T-helper 17 cell (primary cell): ENCODE measurements around the gene KIF22. TPM values are rescaled to one million over a fixed set of nuclear protein-coding genes. Genes with fewer than 3 reads are reported as not detected.
"Not testable (repeated sequence)": the region's sequence is repeated elsewhere in the genome, so short reads cannot be mapped to it uniquely, and the experiment has no call there.

Experiments
- ATAC-seq: fragments of 150-1000 bp; cut with Tn5 transposase; 2 replicates; pipeline ENCODE4 v1.10.0; 2021; ENCODE audit warnings: mild to moderate bottlenecking, moderate library complexity
- DNase-seq, 3 donors: peaks; one replicate each; pipeline versions ENCODE4 v3.0.0 to v3.0.0-alpha.2; 2020 to 2021
- H3K9me3 ChIP-seq: one replicate; pipeline ENCODE4 v1.7.0; 2013; ENCODE audit warnings: low read length, mild to moderate bottlenecking; ENCODE audit not compliant: control insufficient read depth, poor library complexity, severe bottlenecking
- H3K27ac Mint-ChIP-seq: one replicate; pipeline ENCODE4 v1.8.0; 2022; ENCODE audit warnings: mild to moderate bottlenecking, moderate library complexity, mixed read lengths
- H3K27me3 Mint-ChIP-seq: one replicate; pipeline ENCODE4 v1.8.0; 2022; ENCODE audit warnings: mixed read lengths
- H3K36me3 Mint-ChIP-seq: one replicate; pipeline ENCODE4 v1.8.0; 2022; ENCODE audit warnings: low read depth, mixed read lengths
- H3K4me1 Mint-ChIP-seq: one replicate; pipeline ENCODE4 v1.8.0; 2022; ENCODE audit warnings: mild to moderate bottlenecking, mixed read lengths
- H3K4me3 Mint-ChIP-seq: one replicate; pipeline ENCODE4 v1.8.0; 2022; ENCODE audit warnings: mild to moderate bottlenecking, moderate library complexity, mixed read lengths
- total RNA-seq, 4 donors: library from RNA in 2 of 4; stranded (reverse) in 2 of 4; gene quantifications; one replicate each; pipeline ENCODE4 v1.2.3 and lab custom pipeline; 2022 to 2026

KIF22 gene
- total RNA-seq, 2 donors from 2014 or later, result 74.3 to 89.0 TPM

GRCh38 chr16:29757086-29757485 is 33.5 kb upstream of the KIF22 start:
- Mint-ChIP-seq H3K27ac (peak overlapping the region; percentile 11), H3K4me1 (peaks cover 12% of the 10 kb centered on the region)
- H3K9me3 ChIP-seq, ATAC-seq, H3K27me3 Mint-ChIP-seq, DNase-seq, H3K36me3 Mint-ChIP-seq, H3K4me3 Mint-ChIP-seq: not testable (repeated sequence)

DNA sequence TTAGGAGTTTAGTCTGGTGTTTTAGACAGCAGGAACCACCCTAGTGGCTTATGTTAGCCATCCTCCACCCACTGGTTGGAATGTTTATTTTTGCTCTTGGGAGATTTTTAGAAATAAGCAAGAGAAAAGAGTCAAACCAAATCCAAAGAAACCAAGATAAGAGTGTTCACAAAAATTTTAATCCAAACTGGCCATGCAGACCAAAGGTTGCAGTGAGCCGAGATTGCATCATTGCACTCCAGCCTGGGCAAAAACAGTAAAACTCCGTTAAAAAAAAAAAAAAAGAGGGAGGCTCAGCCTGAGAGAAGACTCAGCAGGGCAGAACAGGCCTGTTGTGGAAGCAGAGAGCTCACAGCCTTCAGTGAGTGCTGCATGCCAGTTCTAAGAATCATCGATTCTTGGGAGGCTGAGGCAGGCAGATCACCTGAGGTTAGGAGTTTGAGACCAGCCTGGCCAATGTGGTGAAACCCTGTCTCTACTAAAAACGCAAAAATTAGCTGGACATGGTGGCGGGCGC is 32.5 kb upstream of the KIF22 start:
- H3K36me3 Mint-ChIP-seq, result no peaks in the 10 kb centered on the region
- no peak for ATAC-seq
- no peak overlapping the region for H3K4me3 Mint-ChIP-seq

DNA sequence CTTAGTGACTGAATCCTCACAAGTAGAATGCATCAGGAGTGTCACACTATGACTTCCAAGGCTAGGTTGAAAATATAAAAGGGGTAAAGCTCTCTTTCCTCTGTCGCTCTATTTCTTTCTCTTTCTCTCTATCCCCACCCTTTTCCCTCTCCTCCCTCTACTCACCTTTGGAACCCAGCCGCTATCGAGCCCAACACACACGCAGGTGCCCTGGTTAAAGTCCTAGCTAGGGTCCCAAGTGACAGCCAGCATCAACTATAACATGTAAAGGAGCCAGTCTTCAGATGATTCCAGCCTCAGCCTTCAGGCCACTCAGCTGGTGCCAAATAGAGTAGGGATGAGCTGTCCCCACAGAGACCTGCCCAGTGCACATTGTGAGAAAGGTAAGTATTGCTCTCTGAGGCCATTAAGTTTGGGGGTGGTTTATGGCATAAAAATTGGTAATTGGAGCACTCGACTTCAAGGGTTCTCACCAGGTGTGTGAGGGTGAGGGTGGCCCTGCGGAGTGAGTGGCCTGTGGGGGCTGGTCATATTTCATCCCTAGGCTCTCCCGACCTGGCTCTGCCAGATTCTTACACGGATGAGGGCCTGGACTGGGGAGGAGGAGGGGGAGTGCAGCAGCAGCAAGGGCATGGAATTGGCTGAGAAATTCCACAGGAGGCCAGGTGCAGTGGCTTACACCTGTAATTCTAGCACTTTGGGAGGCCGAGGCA is 29.8 kb upstream of the KIF22 start:
- no peaks in the 10 kb centered on the region for H3K27me3 Mint-ChIP-seq
- ATAC-seq, result no peak
- H3K27ac Mint-ChIP-seq, result no peak overlapping the region
- H3K36me3 Mint-ChIP-seq, result no peaks in the 10 kb centered on the region
- no peaks in the 10 kb centered on the region for H3K9me3 ChIP-seq
- peaks cover 13% of the 10 kb centered on the region for H3K4me1 Mint-ChIP-seq
- H3K4me3 Mint-ChIP-seq, result no peak overlapping the region
- no peak for DNase-seq

More for the DNA sequence above, 32.5 kb upstream of the KIF22 start:
- no peaks in the 10 kb centered on the region for H3K9me3 ChIP-seq
- H3K27ac Mint-ChIP-seq, result peak overlapping the region; percentile 21
- DNase-seq, result no peak
- H3K4me1 Mint-ChIP-seq, result peaks cover 12% of the 10 kb centered on the region
- no peaks in the 10 kb centered on the region for H3K27me3 Mint-ChIP-seq

DNA sequence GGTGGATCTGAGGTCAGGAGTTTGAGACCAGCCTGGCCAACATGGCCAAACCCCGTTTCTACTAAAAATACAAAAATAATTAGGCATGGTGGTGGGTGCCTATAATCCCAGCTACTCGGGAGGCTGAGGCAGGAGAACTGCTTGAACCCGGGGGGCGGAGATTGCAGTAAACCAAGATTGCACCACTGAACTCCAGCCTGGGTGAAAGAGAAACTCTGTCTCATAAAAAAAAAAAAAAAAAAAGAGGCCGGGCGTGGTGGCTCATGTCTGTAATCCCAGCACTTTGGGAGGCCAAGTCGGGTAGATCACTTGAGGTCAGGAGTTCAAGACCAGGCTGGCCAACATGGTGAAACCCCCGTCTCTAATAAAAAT is 29.3 kb upstream of the KIF22 start:
- not testable (repeated sequence) for DNase-seq, ATAC-seq, H3K9me3 ChIP-seq, H3K27ac Mint-ChIP-seq, H3K36me3 Mint-ChIP-seq, H3K27me3 Mint-ChIP-seq, H3K4me3 Mint-ChIP-seq
- H3K4me1 Mint-ChIP-seq, result peaks cover 13% of the 10 kb centered on the region

DNA sequence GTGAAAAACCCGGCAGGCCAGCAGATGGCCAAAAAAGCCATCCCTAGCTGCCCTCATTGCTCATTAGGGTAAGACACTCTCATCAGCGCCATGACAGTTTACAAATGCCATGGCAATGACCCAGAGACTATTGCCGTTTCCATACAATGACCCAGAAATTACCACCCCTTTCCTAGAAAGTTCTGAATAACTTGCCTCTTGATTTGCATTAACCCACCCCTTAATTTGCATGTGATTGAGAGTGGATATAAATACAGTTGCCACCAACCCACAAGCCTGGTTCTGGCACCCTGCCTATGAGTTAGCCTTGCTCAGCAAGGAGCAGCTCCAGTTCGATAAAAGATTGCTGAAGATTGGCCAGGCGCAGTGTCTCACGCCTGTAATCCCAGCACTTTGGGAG is 28.7 kb upstream of the KIF22 start:
- H3K4me3 Mint-ChIP-seq, result no peak overlapping the region
- H3K27ac Mint-ChIP-seq, result no peak overlapping the region
- ATAC-seq (no peak), DNase-seq (no peak)
- no peaks in the 10 kb centered on the region for H3K27me3 Mint-ChIP-seq
- peaks cover 13% of the 10 kb centered on the region for H3K4me1 Mint-ChIP-seq
- H3K9me3 ChIP-seq, result no peaks in the 10 kb centered on the region
- H3K36me3 Mint-ChIP-seq, result no peaks in the 10 kb centered on the region

DNA sequence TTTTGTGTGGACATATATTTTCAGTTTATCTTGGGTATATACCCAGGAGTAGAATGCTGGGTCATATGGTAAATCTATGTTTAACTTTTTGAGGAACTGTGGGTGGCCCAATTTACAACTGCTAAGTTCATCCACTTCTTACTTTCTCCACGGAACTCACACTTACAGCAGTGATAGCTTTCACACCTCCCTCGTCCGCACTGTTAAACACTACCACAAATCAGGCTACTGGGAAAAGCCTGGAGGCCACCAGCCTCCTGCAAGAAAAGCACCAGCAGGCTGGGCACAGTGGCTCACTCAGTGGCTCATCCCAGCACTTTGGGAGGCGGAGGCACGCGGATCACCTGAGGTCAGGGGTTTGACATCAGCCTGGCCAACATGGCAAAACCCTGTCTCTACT is 27.2 kb upstream of the KIF22 start:
- ATAC-seq, result no peak

DNA sequence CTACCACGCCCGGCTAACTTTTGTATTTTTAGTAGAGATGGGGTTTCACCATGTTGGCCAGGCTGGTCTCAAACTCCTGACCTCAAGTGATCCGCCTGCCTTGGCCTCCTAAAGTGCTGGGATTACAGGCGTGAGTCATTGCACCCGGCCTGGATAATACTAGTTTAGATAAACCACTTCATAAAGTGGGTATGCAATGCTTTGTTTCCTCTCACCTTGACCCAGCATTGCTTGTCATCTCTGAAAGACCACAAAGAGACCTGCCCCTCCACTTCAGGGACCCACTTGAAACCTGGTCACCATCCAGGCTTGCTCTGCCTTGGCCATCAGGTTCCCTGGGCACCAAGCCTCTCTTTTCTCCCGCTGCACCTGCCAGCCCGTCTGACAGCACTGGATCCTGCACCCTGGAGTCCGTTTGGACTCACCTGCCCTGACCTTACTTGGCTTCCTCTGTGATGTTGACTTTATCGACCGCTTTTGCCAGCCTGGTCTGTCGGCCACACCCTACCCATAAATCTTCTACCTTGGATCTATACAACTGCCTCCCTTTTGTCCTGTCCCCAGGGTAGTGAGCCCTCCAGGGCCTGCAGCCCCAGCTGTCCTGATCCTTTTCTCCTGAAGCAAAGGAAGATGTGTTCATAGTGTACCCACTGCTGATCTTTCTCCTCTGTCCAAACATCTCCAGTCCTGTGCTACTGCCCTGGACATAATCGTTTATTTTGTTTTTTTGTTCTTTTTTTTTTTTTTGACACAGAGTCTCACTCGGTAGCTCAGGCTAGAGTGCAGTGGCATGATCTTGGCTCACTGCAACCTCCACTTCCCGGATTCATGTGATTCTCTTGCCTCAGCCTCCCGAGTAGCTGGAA is 25.2 kb upstream of the KIF22 start:
- ATAC-seq, result no peak
- Mint-ChIP-seq H3K4me1 (peaks cover 12% of the 10 kb centered on the region), H3K36me3 (no peaks in the 10 kb centered on the region), H3K27ac (peak overlapping the region; percentile 62), H3K4me3 (no peak overlapping the region), H3K27me3 (no peaks in the 10 kb centered on the region)
- H3K9me3 ChIP-seq, result no peaks in the 10 kb centered on the region
- no peak for DNase-seq

More for the DNA sequence above, 27.2 kb upstream of the KIF22 start:
- Mint-ChIP-seq H3K27me3 (no peaks in the 10 kb centered on the region), H3K4me1 (peaks cover 11% of the 10 kb centered on the region), H3K27ac (no peak overlapping the region), H3K36me3 (no peaks in the 10 kb centered on the region), H3K4me3 (no peak overlapping the region)
- no peaks in the 10 kb centered on the region for H3K9me3 ChIP-seq
- no peak for DNase-seq

- H3K27ac Mint-ChIP-seq, result peak overlapping the region; percentile 62
Measured at GRCh38 chr16:29766571-29766970, 24.0 kb upstream of the KIF22 start.

GRCh38 chr16:29767062-29767461 is 23.5 kb upstream of the KIF22 start:
- H3K9me3 ChIP-seq, result no peaks in the 10 kb centered on the region
- DNase-seq (no peak), ATAC-seq (no peak)
- Mint-ChIP-seq H3K4me3 (no peak overlapping the region), H3K36me3 (no peaks in the 10 kb centered on the region), H3K27me3 (no peaks in the 10 kb centered on the region), H3K4me1 (peaks cover 11% of the 10 kb centered on the region), H3K27ac (no peak overlapping the region)

More at GRCh38 chr16:29766571-29766970, 24.0 kb upstream of the KIF22 start:
- Mint-ChIP-seq H3K27me3 (no peaks in the 10 kb centered on the region), H3K4me3 (no peak overlapping the region), H3K36me3 (no peaks in the 10 kb centered on the region), H3K4me1 (peaks cover 11% of the 10 kb centered on the region)
- H3K9me3 ChIP-seq, result no peaks in the 10 kb centered on the region
- DNase-seq (no peak), ATAC-seq (no peak)

DNA sequence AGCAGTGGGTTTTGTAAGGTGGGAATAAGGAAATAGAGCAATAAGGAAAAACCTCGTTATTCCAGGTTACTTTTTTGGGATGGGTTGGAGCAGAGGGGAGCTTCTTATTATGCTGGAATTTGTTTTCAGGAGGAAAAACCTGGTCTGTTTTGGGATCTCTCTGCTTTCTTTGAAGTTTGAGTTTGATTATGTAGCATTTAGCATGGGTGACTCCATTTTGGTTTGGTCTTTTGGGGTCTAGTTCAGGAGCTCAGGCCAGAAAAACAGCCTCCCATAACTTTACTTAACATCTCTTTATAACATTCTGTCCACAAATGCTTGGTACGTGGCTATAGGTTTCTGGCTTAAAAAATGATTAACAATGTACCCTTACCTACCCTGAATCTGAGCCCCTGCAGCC is 21.0 kb upstream of the KIF22 start:
- H3K27ac Mint-ChIP-seq, result peak overlapping the region; percentile 47
- H3K4me1 Mint-ChIP-seq, result peaks cover 13% of the 10 kb centered on the region
- no peaks in the 10 kb centered on the region for H3K9me3 ChIP-seq
- no peak overlapping the region for H3K4me3 Mint-ChIP-seq
- DNase-seq (no peak), ATAC-seq (no peak)
- no peaks in the 10 kb centered on the region for H3K36me3 Mint-ChIP-seq
- H3K27me3 Mint-ChIP-seq, result no peaks in the 10 kb centered on the region

GRCh38 chr16:29770250-29770929 is 20.2 kb upstream of the KIF22 start:
- Mint-ChIP-seq H3K4me3 (no peak overlapping the region), H3K36me3 (no peaks in the 10 kb centered on the region), H3K27ac (peak overlapping the region; percentile 47), H3K4me1 (peaks cover 15% of the 10 kb centered on the region), H3K27me3 (no peaks in the 10 kb centered on the region)
- DNase-seq (no peak), ATAC-seq (no peak)
- no peaks in the 10 kb centered on the region for H3K9me3 ChIP-seq

DNA sequence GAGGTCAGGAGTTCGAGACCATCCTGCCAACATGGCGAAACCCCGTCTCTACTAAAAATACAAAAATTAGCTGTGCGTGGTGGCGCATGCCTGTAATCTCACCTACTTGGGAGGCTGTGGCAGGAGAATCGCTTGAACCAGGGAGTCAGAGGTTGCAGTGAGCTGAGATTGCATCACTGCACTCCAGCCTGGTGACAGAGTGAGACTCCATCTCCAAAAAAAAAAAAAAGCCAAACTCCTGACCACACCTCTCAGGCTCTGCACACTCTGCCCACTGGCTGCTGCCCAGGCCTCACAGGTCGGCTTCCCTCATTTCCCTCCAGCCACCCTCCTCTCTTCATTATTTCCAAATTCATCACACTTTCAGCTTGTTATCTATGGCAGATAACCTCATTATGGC is 18.2 kb upstream of the KIF22 start:
- H3K27ac Mint-ChIP-seq, result not testable (repeated sequence)

DNA sequence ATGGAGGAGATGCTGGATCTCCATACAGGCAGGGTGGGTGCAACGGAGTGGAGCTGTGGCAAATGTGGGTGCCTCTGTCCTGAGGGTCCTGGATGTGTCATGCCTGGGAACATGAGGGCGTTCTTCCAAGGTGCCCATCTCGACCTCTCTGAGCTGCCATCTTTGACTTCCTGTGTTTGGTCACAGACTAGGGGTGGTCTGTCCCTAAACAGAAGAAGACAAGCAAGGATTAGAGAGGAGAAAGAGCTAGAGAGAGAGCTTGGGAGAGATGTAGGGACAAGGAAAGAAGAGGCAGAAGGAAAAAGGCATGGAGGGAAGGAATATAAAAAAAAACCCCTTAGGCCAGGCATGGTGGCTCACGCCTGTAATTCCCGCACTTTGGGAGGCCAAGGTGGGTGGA is 15.8 kb upstream of the KIF22 start:
- no peak for ATAC-seq
- H3K4me1 Mint-ChIP-seq, result peaks cover 19% of the 10 kb centered on the region
- DNase-seq, result no peak
- no peak overlapping the region for H3K4me3 Mint-ChIP-seq
- H3K36me3 Mint-ChIP-seq, result no peaks in the 10 kb centered on the region
- H3K9me3 ChIP-seq, result no peaks in the 10 kb centered on the region
- H3K27me3 Mint-ChIP-seq, result no peaks in the 10 kb centered on the region
- H3K27ac Mint-ChIP-seq, result no peak overlapping the region

More for the DNA sequence above, 18.2 kb upstream of the KIF22 start:
- peaks cover 18% of the 10 kb centered on the region for H3K4me1 Mint-ChIP-seq
- not testable (repeated sequence) for H3K36me3 Mint-ChIP-seq, ATAC-seq, H3K4me3 Mint-ChIP-seq, DNase-seq, H3K9me3 ChIP-seq, H3K27me3 Mint-ChIP-seq
